ENCODE data around the gene EIF2A.

DNA sequence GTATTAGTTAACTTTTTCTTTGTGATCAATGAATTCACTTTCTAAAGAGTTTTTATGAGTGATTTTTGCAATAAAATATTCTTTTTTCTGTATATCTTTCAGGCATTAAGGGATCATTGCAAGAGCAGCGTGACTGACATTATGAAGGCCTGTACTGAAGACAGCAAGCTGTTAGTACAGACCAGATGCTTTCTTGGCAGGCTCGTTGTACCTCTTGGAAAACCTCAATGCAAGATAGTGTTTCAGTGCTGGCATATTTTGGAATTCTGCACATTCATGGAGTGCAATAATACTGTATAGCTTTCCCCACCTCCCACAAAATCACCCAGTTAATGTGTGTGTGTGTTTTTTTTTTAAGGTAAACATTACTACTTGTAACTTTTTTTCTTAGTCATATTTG lies 81.0 kb downstream of the EIF2A start:
- TF ChIP-seq EZH2 (IDR thresholded peaks at IDR 0.05; ENCODE audit: low read length, missing control alignments): no peak
- TF ChIP-seq, protein P1, sequence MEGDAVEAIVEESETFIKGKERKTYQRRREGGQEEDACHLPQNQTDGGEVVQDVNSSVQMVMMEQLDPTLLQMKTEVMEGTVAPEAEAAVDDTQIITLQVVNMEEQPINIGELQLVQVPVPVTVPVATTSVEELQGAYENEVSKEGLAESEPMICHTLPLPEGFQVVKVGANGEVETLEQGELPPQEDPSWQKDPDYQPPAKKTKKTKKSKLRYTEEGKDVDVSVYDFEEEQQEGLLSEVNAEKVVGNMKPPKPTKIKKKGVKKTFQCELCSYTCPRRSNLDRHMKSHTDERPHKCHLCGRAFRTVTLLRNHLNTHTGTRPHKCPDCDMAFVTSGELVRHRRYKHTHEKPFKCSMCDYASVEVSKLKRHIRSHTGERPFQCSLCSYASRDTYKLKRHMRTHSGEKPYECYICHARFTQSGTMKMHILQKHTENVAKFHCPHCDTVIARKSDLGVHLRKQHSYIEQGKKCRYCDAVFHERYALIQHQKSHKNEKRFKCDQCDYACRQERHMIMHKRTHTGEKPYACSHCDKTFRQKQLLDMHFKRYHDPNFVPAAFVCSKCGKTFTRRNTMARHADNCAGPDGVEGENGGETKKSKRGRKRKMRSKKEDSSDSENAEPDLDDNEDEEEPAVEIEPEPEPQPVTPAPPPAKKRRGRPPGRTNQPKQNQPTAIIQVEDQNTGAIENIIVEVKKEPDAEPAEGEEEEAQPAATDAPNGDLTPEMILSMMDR (conservative IDR thresholded peaks at IDR 0.05 in 1 of 2, IDR thresholded peaks at IDR 0.05 in 1 of 2; ENCODE audit: low read depth in 1 of 2, low read length in 2 of 2): no peak
